ENCODE results near the gene NTRK1. TPM values are rescaled to one million over a fixed set of nuclear protein-coding genes. Genes with fewer than 3 reads are reported as not detected.

Gene NTRK1
- polyA plus RNA-seq, 12 donors = 0.20 to 1.0 (median 0.49) TPM; not detected in 2

Other genes starting within 250 kb of the NTRK1 start
- gene HAPLN2, start 241.4 kb upstream of the NTRK1 start, polyA plus RNA-seq (ENCODE audit: insufficient read length in 12 of 12) = under 1 TPM in 8 of 12 donors, not detected in 4; 0.22 to 0.94 (median 0.39) TPM
- 10 to 100 TPM in 1 of 12 donors, 1 to 10 TPM in 10, not detected in 1; 1.3 to 14.7 (median 2.4) TPM for gene BCAN, start 218.7 kb upstream of the NTRK1 start, polyA plus RNA-seq (ENCODE audit: insufficient read length in 12 of 12)
- 1,000 to 10,000 TPM in 1 of 12 donors, 100 to 1,000 TPM in 11; 318 to 1,186 (median 743) TPM for gene NES, start 183.5 kb upstream of the NTRK1 start, polyA plus RNA-seq (ENCODE audit: insufficient read length in 12 of 12)
- gene CRABP2, start 155.3 kb upstream of the NTRK1 start, polyA plus RNA-seq (ENCODE audit: insufficient read length in 12 of 12) = 100 to 1,000 TPM; 230 to 919 (median 293) TPM
- gene METTL25B, start 132.4 kb upstream of the NTRK1 start, polyA plus RNA-seq (ENCODE audit: insufficient read length in 12 of 12) = 10 to 100 TPM in 11 of 12 donors, not detected in 1; 16.8 to 26.5 (median 19.0) TPM
- gene ISG20L2, start 132.1 kb upstream of the NTRK1 start, polyA plus RNA-seq (ENCODE audit: insufficient read length in 12 of 12) = 10 to 100 TPM in 11 of 12 donors, not detected in 1; 21.7 to 44.6 (median 27.8) TPM
- gene MRPL24, start 119.8 kb upstream of the NTRK1 start, polyA plus RNA-seq (ENCODE audit: insufficient read length in 12 of 12) = 10 to 100 TPM in 11 of 12 donors, not detected in 1; 34.7 to 70.4 (median 66.3) TPM
- 100 to 1,000 TPM in 11 of 12 donors, not detected in 1; 134 to 205 (median 142) TPM for gene HDGF, start 109.2 kb upstream of the NTRK1 start, polyA plus RNA-seq (ENCODE audit: insufficient read length in 12 of 12)
- gene PRCC, start 93.3 kb upstream of the NTRK1 start, polyA plus RNA-seq (ENCODE audit: insufficient read length in 12 of 12) = 10 to 100 TPM in 11 of 12 donors, not detected in 1; 59.0 to 97.7 (median 65.5) TPM
- gene SH2D2A, start 44.0 kb upstream of the NTRK1 start, polyA plus RNA-seq (ENCODE audit: insufficient read length in 12 of 12) = 1 to 10 TPM in 1 of 12 donors, under 1 TPM in 9, not detected in 2; 0.26 to 1.4 (median 0.56) TPM
- under 1 TPM in 10 of 12 donors, not detected in 2; 0.30 to 0.83 (median 0.40) TPM for gene INSRR, start 1.7 kb upstream of the NTRK1 start, polyA plus RNA-seq (ENCODE audit: insufficient read length in 12 of 12)
- gene PEAR1, start 32.9 kb downstream of the NTRK1 start, polyA plus RNA-seq (ENCODE audit: insufficient read length in 12 of 12) = 10 to 100 TPM in 11 of 12 donors, not detected in 1; 14.7 to 37.8 (median 23.3) TPM
- gene LRRC71, start 59.8 kb downstream of the NTRK1 start, polyA plus RNA-seq (ENCODE audit: insufficient read length in 12 of 12) = 1 to 10 TPM in 3 of 12 donors, under 1 TPM in 7, not detected in 2; 0.38 to 1.9 (median 0.83) TPM
- 10 to 100 TPM in 11 of 12 donors, not detected in 1; 18.3 to 29.1 (median 20.6) TPM for gene ARHGEF11, start 184.9 kb downstream of the NTRK1 start, polyA plus RNA-seq (ENCODE audit: insufficient read length in 12 of 12)
- under 1 TPM in 2 of 12 donors, not detected in 10; 0.09 to 0.12 TPM for gene ETV3L, start 238.9 kb downstream of the NTRK1 start, polyA plus RNA-seq (ENCODE audit: insufficient read length in 12 of 12)